Vagina (tissue), 2 donors: ENCODE data around the gene COL17A1. TPM values are rescaled to one million over a fixed set of nuclear protein-coding genes. Genes with fewer than 3 reads are reported as not detected.

Experiments
- DNase-seq, 2 donors: peaks; one replicate each; pipeline ENCODE4 v3.0.0-alpha.2; 2017; ENCODE audit errors: extremely low spot score in 2 of 2
- H3K27ac ChIP-seq: fragments of 200-600 bp; sonication (generic); one replicate; pipeline ENCODE4 v1.5.1; 2019
- H3K27me3 ChIP-seq: fragments of 200-600 bp; sonication (generic); one replicate; pipeline ENCODE4 v1.5.1; 2019
- H3K36me3 ChIP-seq, 2 donors: fragments of 200-600 bp; sonication (generic); one replicate each; pipeline ENCODE4 v1.5.1; 2017 to 2019
- H3K4me1 ChIP-seq: fragments of 200-600 bp; sonication (generic); one replicate; pipeline ENCODE4 v1.5.1; 2019
- H3K4me3 ChIP-seq, 2 donors: fragments of 200-600 bp; sonication (generic); 1 replicate in 1 of 2; 2 replicates in 1 of 2; pipeline ENCODE4 v1.5.1; 2016 to 2019
- H3K9me3 ChIP-seq: fragments of 200-600 bp; sonication (generic); one replicate; pipeline ENCODE4 v1.5.1; 2019
- CTCF ChIP-seq, 3 experiments: fragments of 450-650 bp in 2 of 3; fragments of 200-600 bp in 1 of 3; sonication (generic) in 1 of 3; IDR thresholded peaks; one replicate each; pipeline ENCODE4 v1.5.1; 2017 to 2019; ENCODE audit warnings: antibody characterized with exemption in 3 of 3, mild to moderate bottlenecking in 2 of 3, moderate library complexity in 2 of 3
- POLR2A ChIP-seq, 2 donors: fragments of 450-650 bp; IDR thresholded peaks; one replicate each; pipeline ENCODE4 v1.6.1; 2017; ENCODE audit warnings: antibody characterized with exemption in 2 of 2, mild to moderate bottlenecking in 2 of 2, moderate library complexity in 2 of 2
- POLR2AphosphoS5 ChIP-seq, 2 donors: sonication (generic); formaldehyde crosslinking; IDR thresholded peaks; one replicate each; pipeline ENCODE4 v1.9.0; 2017; ENCODE audit warnings: antibody characterized with exemption in 2 of 2, mild to moderate bottlenecking in 2 of 2, low read depth in 1 of 2; ENCODE audit not compliant: insufficient read depth in 1 of 2
- intact Hi-C: fragments of 100-400 bp; cut with DNase I; formaldehyde crosslinking; loops from one replicate; pipeline ENCODE4 v1.15.1; 2023
- total RNA-seq: library from RNA; depleted of rRNA; stranded (reverse); fragments of >200 nt; gene quantifications from one replicate; pipeline ENCODE4 v1.2.3, GENCODE V29; 2016

Gene COL17A1
- total RNA-seq, 1 donor from 2014 or later: 149 TPM

GRCh38 chr10:104043185-104043830 is 42.4 kb downstream of the COL17A1 start:
- peak; percentile 54 to 55 for DNase-seq
- no peak overlapping the region for H3K4me3 ChIP-seq
- TF ChIP-seq POLR2A (IDR thresholded peaks at IDR 0.05): no peak
- TF ChIP-seq CTCF (IDR thresholded peaks at IDR 0.05): no peak
- no peak for TF ChIP-seq POLR2AphosphoS5 (IDR thresholded peaks at IDR 0.05; ENCODE audit: insufficient read depth in 1 of 2, low read depth in 1 of 2)
- H3K4me1 ChIP-seq: no peaks in the 10 kb centered on the region
- intact Hi-C loops: no loop called here
- H3K36me3 ChIP-seq: no peaks in the 10 kb centered on the region
- H3K27ac ChIP-seq: no peak overlapping the region
- no peaks in the 10 kb centered on the region for H3K9me3 ChIP-seq
- no peaks in the 10 kb centered on the region for H3K27me3 ChIP-seq

GRCh38 chr10:104041891-104042535 is 43.7 kb downstream of the COL17A1 start:
- TF ChIP-seq POLR2AphosphoS5 (IDR thresholded peaks at IDR 0.05; ENCODE audit: insufficient read depth in 1 of 2, low read depth in 1 of 2): no peak
- TF ChIP-seq CTCF (IDR thresholded peaks at IDR 0.05): no peak
- TF ChIP-seq POLR2A (IDR thresholded peaks at IDR 0.05): no peak
- peak; percentile 52 to 84 for DNase-seq
- H3K9me3 ChIP-seq: no peaks in the 10 kb centered on the region
- intact Hi-C loops: no loop called here
- no peak overlapping the region for H3K4me3 ChIP-seq
- H3K36me3 ChIP-seq: no peaks in the 10 kb centered on the region
- no peaks in the 10 kb centered on the region for H3K4me1 ChIP-seq
- H3K27ac ChIP-seq: no peak overlapping the region
- H3K27me3 ChIP-seq: no peaks in the 10 kb centered on the region

DNA sequence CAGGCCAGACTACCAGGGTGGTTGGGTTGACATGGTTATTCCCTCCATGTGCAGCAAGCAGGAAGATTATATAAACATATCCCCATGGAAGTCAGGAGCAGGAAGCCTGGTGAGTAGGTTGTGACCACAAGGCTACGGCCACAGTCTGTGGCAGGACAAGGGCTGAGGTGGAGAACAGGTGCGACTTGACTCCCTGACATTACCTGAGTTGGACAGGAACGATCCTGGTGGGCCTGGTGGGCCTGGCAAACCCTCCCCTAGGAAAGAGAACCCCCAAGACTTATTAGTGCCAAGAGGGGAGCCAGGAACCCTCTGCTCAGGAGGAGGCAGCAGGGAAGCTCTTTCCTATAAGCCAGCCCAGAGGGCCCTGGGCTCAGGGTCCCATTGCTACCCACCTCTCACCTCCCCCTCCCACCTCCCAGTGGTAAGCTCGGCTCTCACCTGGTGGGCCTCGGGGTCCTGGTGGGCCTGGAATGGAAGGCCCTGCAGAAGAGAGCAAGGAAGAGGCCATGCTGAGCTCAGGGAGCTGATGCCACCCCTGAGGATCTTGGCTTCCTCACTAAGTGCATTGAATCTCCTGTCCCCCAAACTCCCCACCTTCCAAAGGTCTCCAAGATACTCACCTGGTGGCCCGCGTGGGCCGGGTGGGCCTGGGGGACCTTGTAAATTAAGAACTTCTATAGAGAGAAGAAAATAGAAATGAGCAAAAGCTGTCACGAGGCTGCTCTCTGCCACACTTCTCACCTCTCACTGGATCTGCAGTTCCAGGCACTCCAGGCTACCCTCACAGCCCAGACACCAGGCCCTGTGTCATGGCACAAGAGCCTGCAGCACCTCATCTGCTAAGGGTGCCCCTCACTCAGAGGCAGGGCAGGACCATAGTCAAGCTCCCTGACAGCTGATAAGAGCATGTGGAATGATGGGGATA is 44.6 kb downstream of the COL17A1 start:
- no peaks in the 10 kb centered on the region for H3K36me3 ChIP-seq
- no peaks in the 10 kb centered on the region for H3K9me3 ChIP-seq
- peak; percentile 52 to 84 for DNase-seq
- no peak for TF ChIP-seq POLR2AphosphoS5 (IDR thresholded peaks at IDR 0.05; ENCODE audit: insufficient read depth in 1 of 2, low read depth in 1 of 2)
- TF ChIP-seq POLR2A (IDR thresholded peaks at IDR 0.05): no peak
- TF ChIP-seq CTCF (IDR thresholded peaks at IDR 0.05): no peak
- no peak overlapping the region for H3K4me3 ChIP-seq
- H3K27me3 ChIP-seq: no peaks in the 10 kb centered on the region
- H3K27ac ChIP-seq: no peak overlapping the region
- intact Hi-C loops: no loop called here
- no peaks in the 10 kb centered on the region for H3K4me1 ChIP-seq

DNA sequence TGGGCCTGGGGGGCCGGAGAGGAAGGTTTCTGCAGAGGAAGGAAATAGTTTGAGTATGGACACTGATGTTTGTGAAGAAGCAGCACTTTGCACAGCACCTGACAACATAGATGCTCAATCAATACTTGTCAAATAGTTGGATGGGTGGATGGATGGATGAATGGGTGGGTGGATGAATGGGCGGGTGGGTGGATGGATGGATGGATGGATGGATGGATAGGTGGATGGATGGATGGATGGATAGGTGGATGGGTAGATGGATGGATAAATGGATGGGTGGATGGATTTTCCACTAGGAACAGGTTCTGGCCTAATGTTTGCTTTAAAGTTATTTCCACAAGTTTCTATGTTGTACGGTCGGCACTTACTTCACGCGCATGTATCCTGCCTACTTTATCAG is 45.3 kb downstream of the COL17A1 start:
- H3K36me3 ChIP-seq: no peaks in the 10 kb centered on the region
- intact Hi-C loops: no loop called here
- H3K4me1 ChIP-seq: no peaks in the 10 kb centered on the region
- no peak overlapping the region for H3K4me3 ChIP-seq
- no peaks in the 10 kb centered on the region for H3K9me3 ChIP-seq
- TF ChIP-seq CTCF (IDR thresholded peaks at IDR 0.05) (no peak), POLR2A (IDR thresholded peaks at IDR 0.05) (no peak), POLR2AphosphoS5 (IDR thresholded peaks at IDR 0.05; ENCODE audit: insufficient read depth in 1 of 2, low read depth in 1 of 2) (no peak)
- peak; percentile 31 to 37 for DNase-seq
- H3K27me3 ChIP-seq: no peaks in the 10 kb centered on the region
- no peak overlapping the region for H3K27ac ChIP-seq
